KMS-11 (cell line): Measurements from ENCODE around the gene TSPAN11.

Experiments used
- H2AFZ ChIP-seq: fragments of 200-600 bp; sonication (generic); 2 replicates; pipeline ENCODE4 v1.6.1; 2016; ENCODE audit warnings: antibody characterized with exemption, mixed run types, low read depth
- H3K27ac ChIP-seq: fragments of 200-600 bp; sonication (generic); 2 replicates; pipeline ENCODE4 v1.6.1; 2016; ENCODE audit warnings: mild to moderate bottlenecking, mixed run types
- H3K27me3 ChIP-seq: fragments of 200-600 bp; sonication (generic); 2 replicates; pipeline ENCODE4 v1.6.1; 2017; ENCODE audit warnings: mild to moderate bottlenecking, low read depth, mixed run types, moderate library complexity; ENCODE audit not compliant: insufficient read depth
- H3K36me3 ChIP-seq: fragments of 200-600 bp; sonication (generic); 2 replicates; pipeline ENCODE4 v1.6.1; 2017; ENCODE audit warnings: mild to moderate bottlenecking, mixed run types; ENCODE audit not compliant: insufficient read depth
- H3K4me1 ChIP-seq: fragments of 200-600 bp; sonication (generic); 2 replicates; pipeline ENCODE4 v1.6.1; 2016; ENCODE audit warnings: mild to moderate bottlenecking, low read depth, mixed run types; ENCODE audit not compliant: poor library complexity, severe bottlenecking
- H3K4me2 ChIP-seq: fragments of 200-600 bp; sonication (generic); 2 replicates; pipeline ENCODE4 v1.7.0; 2016; ENCODE audit warnings: mild to moderate bottlenecking, mixed run types
- H3K4me3 ChIP-seq: fragments of 200-600 bp; sonication (generic); IDR thresholded peaks from 2 replicates; pipeline ENCODE4 v1.6.1; 2017; ENCODE audit warnings: low read depth, low read length, mixed read lengths; ENCODE audit not compliant: insufficient read depth
- H3K79me2 ChIP-seq: fragments of 200-600 bp; sonication (generic); 2 replicates; pipeline ENCODE4 v1.6.1; 2016; ENCODE audit warnings: low read depth, mixed run types; ENCODE audit not compliant: insufficient read depth
- H3K9ac ChIP-seq: fragments of 200-600 bp; sonication (generic); 2 replicates; pipeline ENCODE4 v1.6.1; 2016; ENCODE audit warnings: mild to moderate bottlenecking, mixed run types
- H4K20me1 ChIP-seq: fragments of 200-600 bp; sonication (generic); 2 replicates; pipeline ENCODE4 v1.6.1; 2016; ENCODE audit warnings: mild to moderate bottlenecking, mixed run types; ENCODE audit not compliant: insufficient read depth
- TF ChIP-seq, protein P1 (sequence below): fragments of 200-600 bp; sonication (generic); conservative IDR thresholded peaks from 2 replicates; pipeline ENCODE4 v1.6.1; 2017; ENCODE audit warnings: low read depth, mild to moderate bottlenecking, antibody characterized with exemption, low read length, moderate library complexity, mixed read lengths

Gene TSPAN11

DNA sequence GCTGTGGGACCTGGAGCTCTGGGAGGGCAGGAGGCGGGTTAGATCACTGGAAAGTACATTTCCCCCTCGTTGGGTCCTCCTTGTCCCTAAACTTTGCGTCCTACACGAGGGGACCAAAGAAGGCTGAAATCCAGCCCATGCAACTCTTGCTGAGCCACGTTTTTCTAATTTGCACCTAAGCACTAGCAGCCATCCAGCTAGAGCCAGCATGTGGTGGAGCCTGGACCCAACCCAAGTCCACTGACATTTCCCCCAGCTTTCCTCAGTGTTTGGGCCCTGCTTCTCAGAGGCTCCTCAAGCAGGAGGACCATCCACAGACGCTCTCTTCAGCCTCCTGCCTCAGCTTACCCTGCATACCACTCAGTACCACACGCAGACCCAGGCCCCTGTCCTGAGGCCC lies 49.7 kb downstream of the TSPAN11 start:
- no peak overlapping the region for H2AFZ ChIP-seq
- no peaks in the 10 kb centered on the region for H3K4me1 ChIP-seq
- TF ChIP-seq, protein P1, sequence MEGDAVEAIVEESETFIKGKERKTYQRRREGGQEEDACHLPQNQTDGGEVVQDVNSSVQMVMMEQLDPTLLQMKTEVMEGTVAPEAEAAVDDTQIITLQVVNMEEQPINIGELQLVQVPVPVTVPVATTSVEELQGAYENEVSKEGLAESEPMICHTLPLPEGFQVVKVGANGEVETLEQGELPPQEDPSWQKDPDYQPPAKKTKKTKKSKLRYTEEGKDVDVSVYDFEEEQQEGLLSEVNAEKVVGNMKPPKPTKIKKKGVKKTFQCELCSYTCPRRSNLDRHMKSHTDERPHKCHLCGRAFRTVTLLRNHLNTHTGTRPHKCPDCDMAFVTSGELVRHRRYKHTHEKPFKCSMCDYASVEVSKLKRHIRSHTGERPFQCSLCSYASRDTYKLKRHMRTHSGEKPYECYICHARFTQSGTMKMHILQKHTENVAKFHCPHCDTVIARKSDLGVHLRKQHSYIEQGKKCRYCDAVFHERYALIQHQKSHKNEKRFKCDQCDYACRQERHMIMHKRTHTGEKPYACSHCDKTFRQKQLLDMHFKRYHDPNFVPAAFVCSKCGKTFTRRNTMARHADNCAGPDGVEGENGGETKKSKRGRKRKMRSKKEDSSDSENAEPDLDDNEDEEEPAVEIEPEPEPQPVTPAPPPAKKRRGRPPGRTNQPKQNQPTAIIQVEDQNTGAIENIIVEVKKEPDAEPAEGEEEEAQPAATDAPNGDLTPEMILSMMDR: no peak
- no peaks in the 10 kb centered on the region for H4K20me1 ChIP-seq
- no peaks in the 10 kb centered on the region for H3K79me2 ChIP-seq
- H3K27me3 ChIP-seq: no peaks in the 10 kb centered on the region
- H3K9ac ChIP-seq: no peak overlapping the region
- H3K27ac ChIP-seq: no peak overlapping the region
- H3K4me3 ChIP-seq: no peak overlapping the region
- H3K36me3 ChIP-seq: no peaks in the 10 kb centered on the region
- no peak overlapping the region for H3K4me2 ChIP-seq

DNA sequence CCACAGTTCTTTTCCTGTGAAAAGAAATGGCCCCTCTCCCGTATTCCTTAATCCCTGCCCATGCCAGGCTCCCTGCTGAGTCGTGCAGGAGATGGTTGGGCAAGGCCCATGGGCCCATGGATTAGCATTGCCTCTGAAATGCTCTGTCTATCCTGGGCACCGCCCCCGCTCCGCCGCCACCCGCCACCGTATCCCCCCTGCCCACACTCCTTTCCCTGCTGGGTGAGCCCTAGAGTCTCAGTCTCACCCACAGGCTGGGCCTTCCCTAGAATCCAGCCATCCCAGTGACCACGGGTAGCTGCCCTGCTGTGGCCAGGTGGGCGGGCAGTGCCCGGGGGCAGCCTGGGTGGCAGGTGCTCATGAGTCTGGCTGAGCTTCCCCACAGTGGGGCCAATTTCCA lies 50.6 kb downstream of the TSPAN11 start:
- no peaks in the 10 kb centered on the region for H3K4me1 ChIP-seq
- no peak overlapping the region for H2AFZ ChIP-seq
- H3K4me2 ChIP-seq: no peak overlapping the region
- no peak overlapping the region for H3K27ac ChIP-seq
- no peaks in the 10 kb centered on the region for H3K27me3 ChIP-seq
- TF ChIP-seq, protein P1: no peak
- H4K20me1 ChIP-seq: no peaks in the 10 kb centered on the region
- no peak overlapping the region for H3K4me3 ChIP-seq
- no peaks in the 10 kb centered on the region for H3K36me3 ChIP-seq
- H3K79me2 ChIP-seq: no peaks in the 10 kb centered on the region
- H3K9ac ChIP-seq: no peak overlapping the region

DNA sequence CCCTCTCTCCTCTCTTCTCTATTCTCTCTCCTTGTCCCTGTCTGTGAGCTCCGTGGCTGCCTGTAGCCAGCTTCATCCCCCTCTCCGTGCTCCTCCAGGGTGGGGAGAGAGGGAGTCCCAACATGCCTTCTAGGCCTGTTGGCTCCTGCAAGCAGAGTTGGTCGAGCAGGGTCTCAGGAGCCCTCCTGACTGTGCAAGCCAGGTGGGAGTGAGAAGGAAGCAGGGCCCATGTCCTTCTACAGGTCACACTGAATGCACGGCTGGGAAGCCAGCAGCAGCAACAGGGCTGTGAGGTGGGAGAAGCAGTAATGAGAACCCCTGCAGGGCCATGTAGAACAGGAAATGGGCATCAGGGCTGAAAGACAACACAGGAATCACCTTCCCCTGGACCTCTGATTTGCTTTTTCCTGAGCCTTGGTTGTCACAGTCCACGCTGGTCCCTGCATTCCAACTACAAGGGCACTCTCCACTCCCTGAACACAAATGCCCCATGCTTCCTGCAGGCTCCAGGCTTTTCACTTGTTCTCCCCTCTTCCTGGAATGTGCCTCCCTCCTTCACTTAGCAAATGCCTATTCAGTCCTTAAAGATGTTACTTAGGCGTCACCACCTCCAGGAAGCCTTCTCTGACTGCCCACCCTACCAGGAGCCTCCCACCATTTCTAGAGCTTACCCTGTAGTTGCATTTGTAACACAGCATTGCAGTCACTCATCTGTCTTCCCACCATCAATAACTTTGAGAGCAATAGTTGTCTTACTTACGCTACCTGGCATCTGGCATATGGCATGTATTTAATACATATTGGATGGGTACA lies 51.2 kb downstream of the TSPAN11 start:
- H3K79me2 ChIP-seq: no peaks in the 10 kb centered on the region
- H3K36me3 ChIP-seq: no peaks in the 10 kb centered on the region
- H2AFZ ChIP-seq: no peak overlapping the region
- H3K4me2 ChIP-seq: no peak overlapping the region
- TF ChIP-seq, protein P1: no peak
- no peaks in the 10 kb centered on the region for H4K20me1 ChIP-seq
- no peak overlapping the region for H3K27ac ChIP-seq
- no peak overlapping the region for H3K4me3 ChIP-seq
- no peaks in the 10 kb centered on the region for H3K4me1 ChIP-seq
- no peaks in the 10 kb centered on the region for H3K27me3 ChIP-seq
- H3K9ac ChIP-seq: no peak overlapping the region

DNA sequence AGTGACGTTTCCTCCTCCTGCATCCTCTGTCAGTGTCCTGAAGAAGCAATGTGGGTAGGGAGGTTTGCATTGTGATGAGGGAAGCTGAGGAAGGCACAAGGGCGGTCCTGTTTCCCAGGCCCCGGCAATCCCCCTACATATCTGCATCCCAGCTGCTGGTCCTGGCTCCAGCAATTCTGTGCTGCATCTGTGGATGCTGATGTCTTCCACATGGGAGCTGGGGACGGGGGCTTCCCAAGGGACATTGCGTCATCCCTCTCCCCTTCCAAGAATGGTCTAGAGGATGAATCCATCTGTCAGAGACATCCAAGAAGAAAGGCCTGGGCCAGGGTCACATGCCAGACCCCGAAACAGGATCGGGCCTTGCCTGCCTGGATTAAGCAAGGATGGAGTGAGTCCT lies 52.1 kb downstream of the TSPAN11 start:
- no peaks in the 10 kb centered on the region for H3K27me3 ChIP-seq
- TF ChIP-seq, protein P1: no peak
- H3K9ac ChIP-seq: no peak overlapping the region
- no peaks in the 10 kb centered on the region for H3K36me3 ChIP-seq
- no peak overlapping the region for H2AFZ ChIP-seq
- no peaks in the 10 kb centered on the region for H4K20me1 ChIP-seq
- no peak overlapping the region for H3K4me2 ChIP-seq
- H3K27ac ChIP-seq: no peak overlapping the region
- H3K4me1 ChIP-seq: no peaks in the 10 kb centered on the region
- no peaks in the 10 kb centered on the region for H3K79me2 ChIP-seq
- no peak overlapping the region for H3K4me3 ChIP-seq
